GM12878 (cell line): ENCODE results near the gene UGGT1. TPM values are rescaled to one million over a fixed set of nuclear protein-coding genes. Genes with fewer than 3 reads are reported as not detected.

ENCODE experiments used
- ATAC-seq: fragments of 200-7000 bp; cut with Tn5 transposase; 3 replicates; pipeline ENCODE4 v1.9.1; 2020; ENCODE audit warnings: mild to moderate bottlenecking, moderate library complexity
- BruUV-seq: library from RNA; stranded (reverse); fragments of 400-500 nt; replicated peaks from 2 replicates; lab custom pipeline; 2021; lab: Mats Ljungman, UMichigan
- CTCF ChIA-PET: fragments of 300-600 bp; sonication (Branson Sonifier 250); formaldehyde crosslinking; extraction: SDS; loops from one replicate; lab custom pipeline; 2021; ENCODE audit warnings: inconsistent platforms; lab: Yijun Ruan, JAX
- POLR2A ChIA-PET: fragments of 350-600 bp; formaldehyde crosslinking; extraction: SDS; loops from one replicate; lab custom pipeline; 2021; ENCODE audit warnings: inconsistent platforms; lab: Charles Lee
- RAD21 ChIA-PET: fragments of 300-600 bp; sonication (Branson Sonifier 250); formaldehyde crosslinking; loops from one replicate; lab custom pipeline; 2023; ENCODE audit warnings: antibody characterized with exemption; ENCODE audit not compliant: unreplicated experiment; lab: Charles Lee
- SMC1A ChIA-PET: fragments of 300-600 bp; sonication (Branson Sonifier 250); formaldehyde crosslinking; loops from one replicate; lab custom pipeline; 2023; ENCODE audit not compliant: unreplicated experiment, uncharacterized antibody; lab: Charles Lee
- DNase-seq: peaks from one replicate; pipeline ENCODE4 v3.0.0-alpha.2; 2011; ENCODE audit warnings: low read depth, low spot score
- FAIRE-seq: peaks from 3 replicates; lab custom pipeline; 2011; peaks lifted over from hg19 to GRCh38; lab: Jason Lieb, UNC
- H2AFZ ChIP-seq: 2 replicates; pipeline ENCODE4 v1.6.0; 2011; ENCODE audit warnings: low read depth, low read length, control low read depth; ENCODE audit not compliant: control insufficient read depth
- H3K27ac ChIP-seq: 2 replicates; pipeline ENCODE4 v1.5.1; 2011; ENCODE audit warnings: control low read depth; ENCODE audit not compliant: control insufficient read depth, insufficient read depth
- H3K27me3 ChIP-seq, 2 experiments: replicated peaks in 1 of 2; 2 replicates each; pipeline versions ENCODE4 v1.6.0 to v1.6.1; 2011; ENCODE audit warnings: low read length in 1 of 2; ENCODE audit not compliant: control insufficient read depth in 2 of 2, insufficient read depth in 2 of 2
- H3K36me3 ChIP-seq, 2 experiments: 2 replicates each; pipeline ENCODE4 v1.5.1; 2011; ENCODE audit warnings: low read length in 1 of 2; ENCODE audit not compliant: control insufficient read depth in 2 of 2, insufficient read depth in 2 of 2
- H3K4me1 ChIP-seq: 2 replicates; pipeline ENCODE4 v1.6.1; 2011; ENCODE audit warnings: mild to moderate bottlenecking, low read length, moderate library complexity, mixed read lengths; ENCODE audit not compliant: control insufficient read depth, insufficient read depth
- H3K4me2 ChIP-seq: 2 replicates; pipeline ENCODE4 v1.6.0; 2011; ENCODE audit warnings: control low read depth; ENCODE audit not compliant: control insufficient read depth, insufficient read depth
- H3K4me3 ChIP-seq: fragments of 200-600 bp; sonication (generic); 2 replicates; pipeline ENCODE4 v1.5.1; 2016
- H3K79me2 ChIP-seq: 2 replicates; pipeline ENCODE4 v1.6.0; 2011; ENCODE audit warnings: low read length; ENCODE audit not compliant: control insufficient read depth, insufficient read depth
- H3K9ac ChIP-seq: 2 replicates; pipeline ENCODE4 v1.8.0; 2011; ENCODE audit warnings: low read length, control low read depth, mixed read lengths; ENCODE audit not compliant: control insufficient read depth, insufficient read depth
- H3K9me3 ChIP-seq: replicated peaks from 3 replicates; pipeline ENCODE4 v1.5.1; 2011; ENCODE audit warnings: mild to moderate bottlenecking, low read length; ENCODE audit not compliant: control insufficient read depth, insufficient read depth
- H4K20me1 ChIP-seq: 2 replicates; pipeline ENCODE4 v1.6.0; 2011; ENCODE audit not compliant: control insufficient read depth, insufficient read depth
- CTCF ChIP-seq, 3 experiments: IDR thresholded peaks in 2 of 3; conservative IDR thresholded peaks in 1 of 3; 2 replicates each; pipeline ENCODE4 v1.5.1; 2011; ENCODE audit warnings: low read depth in 3 of 3, low read length in 3 of 3, mild to moderate bottlenecking in 3 of 3, control low read depth in 2 of 3, moderate library complexity in 2 of 3, inconsistent platforms in 1 of 3, mixed read lengths in 1 of 3; ENCODE audit not compliant: control insufficient read depth in 2 of 3, insufficient read depth in 1 of 3; ENCODE audit errors: extremely low read depth in 1 of 3
- GABPA ChIP-seq: IDR thresholded peaks from 2 replicates; pipeline ENCODE4 v1.6.1; 2014; ENCODE audit warnings: antibody characterized with exemption, low read depth, mild to moderate bottlenecking, inconsistent platforms
- IKZF1 ChIP-seq: fragments of 450-650 bp; conservative IDR thresholded peaks from 2 replicates; pipeline ENCODE4 v1.6.1; 2017; ENCODE audit warnings: antibody characterized with exemption, mild to moderate bottlenecking
- IRF4 ChIP-seq: IDR thresholded peaks from 2 replicates; pipeline ENCODE4 v1.6.1; 2011; ENCODE audit warnings: low read depth, low read length
- KDM1A ChIP-seq: fragments of 200-600 bp; sonication (generic); IDR thresholded peaks from 2 replicates; pipeline ENCODE4 v1.6.1; 2016; ENCODE audit warnings: borderline replicate concordance
- RBBP5 ChIP-seq: fragments of 200-600 bp; sonication (generic); conservative IDR thresholded peaks from 2 replicates; pipeline ENCODE4 v1.6.1; 2016
- ZNF24 ChIP-seq: fragments of 450-650 bp; IDR thresholded peaks from 2 replicates; pipeline ENCODE4 v1.6.1; 2017; ENCODE audit warnings: antibody characterized with exemption, mild to moderate bottlenecking
- WGBS: methylation state at CpG from one replicate; pipeline ENCODE4 v1.1.6; 2016; ENCODE audit warnings: low lambda C conversion rate; ENCODE audit not compliant: insufficient replicate concordance, insufficient coverage; ENCODE audit errors: missing lambda C conversion rate; 5-methylcytosine and 5-hydroxymethylcytosine counted together
- in situ Hi-C: fragments of 300-500 bp; cut with MboI; formaldehyde crosslinking; loops from 9 replicates; pipeline ENCODE4 v1.14.3; 2018; ENCODE audit warnings: mixed read lengths
- intact Hi-C: fragments of 100-400 bp; cut with micrococcal nuclease; formaldehyde crosslinking; loops from one replicate; pipeline ENCODE4 v1.14.2; 2022; ENCODE audit not compliant: unreplicated experiment
- polyA plus RNA-seq, 11 experiments: library from polyadenylated mRNA; depleted of rRNA in 4 of 11; unstranded in 6 of 11; stranded (reverse) in 5 of 11; fragments of >200 nt; fragmentation: Nextera tagmentation in 4 of 11; fragmentation: Illumina TruSeq in 1 of 11; extraction: Ambion mirVana in 4 of 11; extraction: Trizol in 1 of 11; gene quantifications; 1 replicate in 1 of 11; 2 replicates in 10 of 11; pipeline versions ENCODE4 v1.2.1 to v1.2.3, GENCODE V29; 2011 to 2016; ENCODE audit warnings: inconsistent platforms in 2 of 11, missing spikeins in 2 of 11, low read depth in 1 of 11
- total RNA-seq, 4 experiments: library from RNA; depleted of rRNA in 3 of 4; stranded (reverse); fragments of >200 nt in 3 of 4; fragmentation: Illumina TruSeq in 1 of 4; extraction: Trizol in 1 of 4; gene quantifications; 2 replicates each; pipeline versions ENCODE4 v1.2.1 to v1.2.3, GENCODE V29; 2013 to 2021

UGGT1 gene
- total and polyA plus RNA-seq, 10 of the 15 experiments (the other 5 are each of a cell fraction or from before 2014, with no cell fraction given), result 4.1 to 49.8 (median 28.5) TPM

- CTCF ChIA-PET, result interaction anchor here (1.1 kb wide), 1 partner anchor 76 kb away, joined by 3 read pairs; no protein-coding TSS in a partner anchor
- H3K36me3 ChIP-seq, result peaks cover 12 to 27% of the 10 kb centered on the region in 2 experiments
Measured at GRCh38 chr2:128139624-128140023, 48.6 kb downstream of the UGGT1 start.

More at GRCh38 chr2:128139624-128140023, 48.6 kb downstream of the UGGT1 start:
- 96% methylated on average over 9 of the region's 9 CpGs for WGBS
- ChIA-PET SMC1A (interaction anchor here (0.6 kb wide), 1 partner anchor 101 kb away, joined by 3 read pairs; no protein-coding TSS in a partner anchor), POLR2A (no interaction called here), RAD21 (no interaction called here)
- Histone ChIP-seq H3K27ac (no peak overlapping the region), H4K20me1 (no peaks in the 10 kb centered on the region), H3K4me1 (no peaks in the 10 kb centered on the region), H2AFZ (no peak overlapping the region), H3K79me2 (no peaks in the 10 kb centered on the region), H3K9me3 (no peaks in the 10 kb centered on the region), H3K4me3 (no peak overlapping the region), H3K27me3 (no peaks in the 10 kb centered on the region), H3K4me2 (no peak overlapping the region), H3K9ac (no peak overlapping the region)
- DNase-seq, result no peak
- TF ChIP-seq KDM1A, result no peak
- no peak for TF ChIP-seq RBBP5
- no peak for TF ChIP-seq IRF4
- TF ChIP-seq IKZF1, result no peak
- TF ChIP-seq GABPA, result no peak
- TF ChIP-seq ZNF24, result no peak
- TF ChIP-seq CTCF (IDR thresholded peaks at IDR 0.05 in 2 of 3, conservative IDR thresholded peaks at IDR 0.05 in 1 of 3; ENCODE audit: control insufficient read depth in 2 of 3, extremely low read depth in 1 of 3, insufficient read depth in 1 of 3, low read depth in 3 of 3, low read length in 3 of 3), result no peak
- intact Hi-C loops (no loop called here), in situ Hi-C loops (no loop called here)
- no peak for FAIRE-seq
- BruUV-seq, result no TSS peak
- no peak for ATAC-seq
